HL-60 (cell line): ENCODE results near the gene SOD1.
"Not testable (repeated sequence)": the region's sequence is repeated elsewhere in the genome, so short reads cannot be mapped to it uniquely, and the experiment has no call there.

ENCODE experiments used
- CTCF ChIP-seq: IDR thresholded peaks from one replicate; pipeline ENCODE4 v1.5.1; 2011; ENCODE audit warnings: low read length, control low read depth, inconsistent platforms; ENCODE audit not compliant: insufficient read depth
- GABPA ChIP-seq: IDR thresholded peaks from 2 replicates; pipeline ENCODE4 v1.6.1; 2012; ENCODE audit warnings: low read depth
- POLR2AphosphoS5 ChIP-seq: IDR thresholded peaks from 2 replicates; pipeline ENCODE4 v1.6.1; 2012; ENCODE audit warnings: low read depth
- REST ChIP-seq: IDR thresholded peaks from 2 replicates; pipeline ENCODE4 v1.6.1; 2012; ENCODE audit warnings: low read depth; ENCODE audit not compliant: insufficient replicate concordance
- SPI1 ChIP-seq: IDR thresholded peaks from 2 replicates; pipeline ENCODE4 v1.6.1; 2012; ENCODE audit warnings: low read depth, mild to moderate bottlenecking, borderline replicate concordance

- not testable (repeated sequence) for TF ChIP-seq CTCF, REST, POLR2AphosphoS5, SPI1, GABPA
These were observed 6.4 kb downstream of the SOD1 start for GRCh38 chr21:31665869-31666268.
